H9 (cell line): ENCODE results near the gene ZG16. TPM values are rescaled to one million over a fixed set of nuclear protein-coding genes. Genes with fewer than 3 reads are reported as not detected.

Source experiments
- DNase-seq: peaks from one replicate; pipeline ENCODE4 v3.0.0-alpha.2; 2017
- H2AFZ ChIP-seq: one replicate; pipeline ENCODE4 v1.6.1; 2013; ENCODE audit warnings: mild to moderate bottlenecking, low read length, control low read depth, moderate library complexity
- H2AK5ac ChIP-seq: 2 replicates; pipeline ENCODE4 v1.6.1; 2013; ENCODE audit warnings: low read length, control low read depth, mixed read lengths; ENCODE audit not compliant: insufficient read length
- H2BK120ac ChIP-seq: one replicate; pipeline ENCODE4 v1.6.1; 2013; ENCODE audit warnings: low read depth, mild to moderate bottlenecking, low read length, control low read depth, inconsistent platforms; ENCODE audit not compliant: poor library complexity, severe bottlenecking
- H2BK12ac ChIP-seq: 2 replicates; pipeline ENCODE4 v1.6.1; 2013; ENCODE audit warnings: low read length, control low read depth, mixed read lengths, low read depth; ENCODE audit not compliant: insufficient read length
- H2BK15ac ChIP-seq: 2 replicates; pipeline ENCODE4 v1.6.1; 2013; ENCODE audit warnings: low read depth, low read length, control low read depth
- H2BK20ac ChIP-seq: one replicate; pipeline ENCODE4 v1.6.1; 2013; ENCODE audit warnings: low read depth, mild to moderate bottlenecking, low read length, control low read depth, inconsistent platforms; ENCODE audit not compliant: poor library complexity, severe bottlenecking
- H2BK5ac ChIP-seq: 2 replicates; pipeline ENCODE4 v1.6.1; 2013; ENCODE audit warnings: low read length, control low read depth, mixed read lengths; ENCODE audit not compliant: insufficient read length
- H3K14ac ChIP-seq: 2 replicates; pipeline ENCODE4 v1.6.1; 2013; ENCODE audit warnings: low read length, control low read depth; ENCODE audit not compliant: insufficient read depth
- H3K18ac ChIP-seq: 2 replicates; pipeline ENCODE4 v1.6.1; 2013; ENCODE audit warnings: low read depth, mild to moderate bottlenecking, mixed read lengths, low read length, control low read depth; ENCODE audit not compliant: insufficient read length
- H3K23ac ChIP-seq: 2 replicates; pipeline ENCODE4 v1.6.1; 2013; ENCODE audit warnings: low read length, control low read depth, mixed read lengths, low read depth; ENCODE audit not compliant: insufficient read length
- H3K23me2 ChIP-seq: 2 replicates; pipeline ENCODE4 v1.6.1; 2013; ENCODE audit warnings: low read depth, mild to moderate bottlenecking, mixed read lengths, low read length, control low read depth; ENCODE audit not compliant: insufficient read length, poor library complexity, severe bottlenecking
- H3K27ac ChIP-seq: 2 replicates; pipeline ENCODE4 v1.5.1; 2013; ENCODE audit warnings: low read length, control low read depth, mixed read lengths, low read depth; ENCODE audit not compliant: insufficient read length
- H3K27me3 ChIP-seq: 2 replicates; pipeline ENCODE4 v1.6.1; 2013; ENCODE audit warnings: low read length, control low read depth, inconsistent platforms; ENCODE audit not compliant: insufficient read depth
- H3K4ac ChIP-seq: 2 replicates; pipeline ENCODE4 v1.6.1; 2013; ENCODE audit warnings: low read depth, mild to moderate bottlenecking, control low read depth, inconsistent platforms, low read length, moderate library complexity
- H3K4me1 ChIP-seq: 2 replicates; pipeline ENCODE4 v1.6.1; 2013; ENCODE audit warnings: low read length, control low read depth, inconsistent platforms; ENCODE audit not compliant: insufficient read depth
- H3K4me2 ChIP-seq: 2 replicates; pipeline ENCODE4 v1.6.1; 2013; ENCODE audit warnings: low read length, control low read depth, mixed read lengths; ENCODE audit not compliant: insufficient read length, insufficient read depth
- H3K56ac ChIP-seq: 2 replicates; pipeline ENCODE4 v1.6.1; 2013; ENCODE audit warnings: low read depth, mild to moderate bottlenecking, mixed read lengths, low read length, control low read depth; ENCODE audit not compliant: insufficient read length
- H3K79me1 ChIP-seq: 2 replicates; pipeline ENCODE4 v1.6.1; 2013; ENCODE audit warnings: low read depth, mild to moderate bottlenecking, moderate library complexity, low read length, control low read depth, inconsistent platforms; ENCODE audit not compliant: insufficient read depth, poor library complexity, severe bottlenecking
- H3K79me2 ChIP-seq: 2 replicates; pipeline ENCODE4 v1.6.1; 2013; ENCODE audit warnings: low read length, control low read depth, inconsistent platforms; ENCODE audit not compliant: insufficient read depth
- H3K9ac ChIP-seq: 2 replicates; pipeline ENCODE4 v1.6.1; 2013; ENCODE audit warnings: low read length, control low read depth, mixed read lengths; ENCODE audit not compliant: insufficient read length; ENCODE audit errors: extremely low read depth
- H3K9me3 ChIP-seq: one replicate; pipeline ENCODE4 v1.6.1; 2013; ENCODE audit warnings: low read depth, low read length, inconsistent platforms; ENCODE audit not compliant: control insufficient read depth
- H3T11ph ChIP-seq: one replicate; pipeline ENCODE4 v1.6.1; 2013; ENCODE audit warnings: mild to moderate bottlenecking, low read length, control low read depth, inconsistent platforms
- H4K20me1 ChIP-seq: one replicate; pipeline ENCODE4 v1.6.1; 2013; ENCODE audit not compliant: control insufficient read depth, insufficient read length, insufficient read depth
- H4K5ac ChIP-seq: 2 replicates; pipeline ENCODE4 v1.6.1; 2013; ENCODE audit warnings: low read depth, mild to moderate bottlenecking, mixed read lengths, low read length, control low read depth; ENCODE audit not compliant: insufficient read length
- H4K8ac ChIP-seq: replicated peaks from 2 replicates; pipeline ENCODE4 v1.6.1; 2013; ENCODE audit warnings: low read length, control low read depth, mixed read lengths, low read depth; ENCODE audit not compliant: insufficient read length
- H4K91ac ChIP-seq: 2 replicates; pipeline ENCODE4 v1.6.1; 2013; ENCODE audit warnings: low read depth, mild to moderate bottlenecking, moderate library complexity, mixed read lengths, low read length, control low read depth; ENCODE audit not compliant: insufficient read length
- H3K27ac Mint-ChIP-seq, 3 experiments: 2 replicates in 2 of 3; 3 replicates in 1 of 3; pipeline ENCODE4 v1.8.0; 2020 to 2021; ENCODE audit warnings: mixed read lengths in 3 of 3, mild to moderate bottlenecking in 1 of 3, moderate library complexity in 1 of 3
- H3K27me3 Mint-ChIP-seq: 2 replicates; pipeline ENCODE4 v1.8.0; 2021; ENCODE audit warnings: low read depth, mild to moderate bottlenecking, moderate library complexity, mixed read lengths
- H3K36me3 Mint-ChIP-seq, 3 experiments: 2 replicates in 2 of 3; 3 replicates in 1 of 3; pipeline ENCODE4 v1.8.0; 2020 to 2021; ENCODE audit warnings: low read depth in 3 of 3, mixed read lengths in 3 of 3; ENCODE audit not compliant: insufficient read depth in 1 of 3
- H3K4me1 Mint-ChIP-seq, 2 experiments: 2 replicates each; pipeline ENCODE4 v1.8.0; 2020; ENCODE audit warnings: mixed read lengths in 2 of 2
- H3K4me3 Mint-ChIP-seq, 2 experiments: 2 replicates in 1 of 2; 3 replicates in 1 of 2; pipeline ENCODE4 v1.8.0; 2020 to 2021; ENCODE audit warnings: mild to moderate bottlenecking in 2 of 2, mixed read lengths in 2 of 2, moderate library complexity in 1 of 2
- H3K9me3 Mint-ChIP-seq, 2 experiments: 2 replicates in 1 of 2; 3 replicates in 1 of 2; pipeline ENCODE4 v1.8.0; 2020; ENCODE audit warnings: mild to moderate bottlenecking in 2 of 2, mixed read lengths in 2 of 2, moderate library complexity in 1 of 2
- WGBS: extraction: QIAGEN DNeasy Blood & Tissue Kit; methylation state at CpG from one replicate; pipeline ENCODE4 v1.1.7; 2013; ENCODE audit warnings: missing lambda C conversion rate, low lambda C conversion rate, mixed read lengths; ENCODE audit not compliant: insufficient read length; ENCODE audit errors: extremely low coverage; 5-methylcytosine and 5-hydroxymethylcytosine counted together
- total RNA-seq: library from RNA; stranded (reverse); gene quantifications from 2 replicates; pipeline ENCODE4 v1.2.1, GENCODE V29; 2021
- TF ChIP-seq, protein P1 (sequence below): fragments of 200-600 bp; sonication (generic); conservative IDR thresholded peaks from 3 replicates; pipeline ENCODE4 v1.8.0; 2021; ENCODE audit warnings: antibody characterized with exemption, mild to moderate bottlenecking

Gene ZG16
- total RNA-seq, 1 experiment from 2014 or later = not detected

DNA sequence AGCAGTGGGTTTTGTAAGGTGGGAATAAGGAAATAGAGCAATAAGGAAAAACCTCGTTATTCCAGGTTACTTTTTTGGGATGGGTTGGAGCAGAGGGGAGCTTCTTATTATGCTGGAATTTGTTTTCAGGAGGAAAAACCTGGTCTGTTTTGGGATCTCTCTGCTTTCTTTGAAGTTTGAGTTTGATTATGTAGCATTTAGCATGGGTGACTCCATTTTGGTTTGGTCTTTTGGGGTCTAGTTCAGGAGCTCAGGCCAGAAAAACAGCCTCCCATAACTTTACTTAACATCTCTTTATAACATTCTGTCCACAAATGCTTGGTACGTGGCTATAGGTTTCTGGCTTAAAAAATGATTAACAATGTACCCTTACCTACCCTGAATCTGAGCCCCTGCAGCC is 8.5 kb upstream of the ZG16 start:
- no CpG with 5 or more reads among the region's 2 CpGs for WGBS
- H3K9me3 ChIP-seq = no peaks in the 10 kb centered on the region

More for the DNA sequence above, 8.5 kb upstream of the ZG16 start:
- H3K4me2 ChIP-seq = no peak overlapping the region
- no peak overlapping the region for H4K8ac ChIP-seq
- H4K20me1 ChIP-seq = no peaks in the 10 kb centered on the region
- H2AK5ac ChIP-seq = no peak overlapping the region
- no peak overlapping the region for H3K27ac ChIP-seq
- Mint-ChIP-seq H3K27ac (no peak overlapping the region), H3K4me3 (no peak overlapping the region), H3K4me1 (peaks cover 3 to 9% of the 10 kb centered on the region in 2 experiments; a peak in 2 of 4 replicates), H3K36me3 (no peaks in the 10 kb centered on the region), H3K27me3 (peaks cover 4% of the 10 kb centered on the region), H3K9me3 (no peaks in the 10 kb centered on the region)
- H3K9ac ChIP-seq = no peak overlapping the region
- DNase-seq = no peak
- H3K56ac ChIP-seq = no peak overlapping the region
- no peaks in the 10 kb centered on the region for H3K4me1 ChIP-seq
- H3K79me1 ChIP-seq = no peaks in the 10 kb centered on the region
- H2BK120ac ChIP-seq = no peak overlapping the region
- no peak overlapping the region for H4K91ac ChIP-seq
- no peak overlapping the region for H2AFZ ChIP-seq
- no peak overlapping the region for H2BK12ac ChIP-seq
- TF ChIP-seq, protein P1, sequence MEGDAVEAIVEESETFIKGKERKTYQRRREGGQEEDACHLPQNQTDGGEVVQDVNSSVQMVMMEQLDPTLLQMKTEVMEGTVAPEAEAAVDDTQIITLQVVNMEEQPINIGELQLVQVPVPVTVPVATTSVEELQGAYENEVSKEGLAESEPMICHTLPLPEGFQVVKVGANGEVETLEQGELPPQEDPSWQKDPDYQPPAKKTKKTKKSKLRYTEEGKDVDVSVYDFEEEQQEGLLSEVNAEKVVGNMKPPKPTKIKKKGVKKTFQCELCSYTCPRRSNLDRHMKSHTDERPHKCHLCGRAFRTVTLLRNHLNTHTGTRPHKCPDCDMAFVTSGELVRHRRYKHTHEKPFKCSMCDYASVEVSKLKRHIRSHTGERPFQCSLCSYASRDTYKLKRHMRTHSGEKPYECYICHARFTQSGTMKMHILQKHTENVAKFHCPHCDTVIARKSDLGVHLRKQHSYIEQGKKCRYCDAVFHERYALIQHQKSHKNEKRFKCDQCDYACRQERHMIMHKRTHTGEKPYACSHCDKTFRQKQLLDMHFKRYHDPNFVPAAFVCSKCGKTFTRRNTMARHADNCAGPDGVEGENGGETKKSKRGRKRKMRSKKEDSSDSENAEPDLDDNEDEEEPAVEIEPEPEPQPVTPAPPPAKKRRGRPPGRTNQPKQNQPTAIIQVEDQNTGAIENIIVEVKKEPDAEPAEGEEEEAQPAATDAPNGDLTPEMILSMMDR = no peak
- no peaks in the 10 kb centered on the region for H3K79me2 ChIP-seq
- no peak overlapping the region for H3K23ac ChIP-seq
- H3K4ac ChIP-seq = no peak overlapping the region
- H2BK20ac ChIP-seq = no peak overlapping the region
- no peak overlapping the region for H3T11ph ChIP-seq
- H4K5ac ChIP-seq = no peak overlapping the region
- no peaks in the 10 kb centered on the region for H3K23me2 ChIP-seq
- H3K14ac ChIP-seq = no peak overlapping the region
- no peak overlapping the region for H2BK5ac ChIP-seq
- H3K27me3 ChIP-seq = no peaks in the 10 kb centered on the region
- no peak overlapping the region for H3K18ac ChIP-seq
- no peak overlapping the region for H2BK15ac ChIP-seq
